GM12864 (cell line): ENCODE data around the gene GDPD5.

Source experiments
- DNase-seq: peaks from one replicate; pipeline ENCODE4 v3.0.0-alpha.2; 2011; ENCODE audit warnings: low read depth
- H3K4me3 ChIP-seq: 2 replicates; pipeline ENCODE4 v1.5.1; 2011; ENCODE audit warnings: mild to moderate bottlenecking, low read depth, low read length, control low read depth
- CTCF ChIP-seq: IDR thresholded peaks from 2 replicates; pipeline ENCODE4 v1.5.1; 2011; ENCODE audit warnings: low read depth, mild to moderate bottlenecking, moderate library complexity, low read length, control low read depth, inconsistent platforms; ENCODE audit errors: missing control alignments

The GDPD5 gene

GRCh38 chr11:75491465-75491864, 34.3 kb downstream of the GDPD5 start:
- no peak overlapping the region for H3K4me3 ChIP-seq
- no peak for TF ChIP-seq CTCF
- DNase-seq: no peak

- no peak for TF ChIP-seq CTCF
- H3K4me3 ChIP-seq: no peak overlapping the region
- DNase-seq: no peak
Measured at GRCh38 chr11:75490221-75491181, 35.2 kb downstream of the GDPD5 start.

GRCh38 chr11:75487365-75487764, 38.4 kb downstream of the GDPD5 start:
- H3K4me3 ChIP-seq: no peak overlapping the region
- DNase-seq: no peak
- TF ChIP-seq CTCF: no peak

GRCh38 chr11:75485742-75486141, 40.0 kb downstream of the GDPD5 start:
- no peak for DNase-seq
- TF ChIP-seq CTCF: no peak
- H3K4me3 ChIP-seq: no peak overlapping the region

GRCh38 chr11:75482931-75483469, 42.7 kb downstream of the GDPD5 start:
- H3K4me3 ChIP-seq: no peak overlapping the region
- no peak for DNase-seq
- TF ChIP-seq CTCF: no peak

GRCh38 chr11:75481922-75482606, 43.7 kb downstream of the GDPD5 start:
- DNase-seq: no peak
- TF ChIP-seq CTCF: no peak
- H3K4me3 ChIP-seq: no peak overlapping the region
